ENCODE data around the gene TPCN2. TPM values are rescaled to one million over a fixed set of nuclear protein-coding genes. Genes with fewer than 3 reads are reported as not detected.

The TPCN2 gene
- total RNA-seq, 1 experiment from 2014 or later = 20.6 TPM

- BruUV-seq (replicated peaks) = no TSS peak
- CTCF ChIA-PET = interaction anchor here (1.0 kb wide), 1 partner anchor 24 kb away, joined by 5 read pairs; no protein-coding TSS in a partner anchor
- in situ Hi-C loops (cut with HindIII; ENCODE audit: low pct_unique_long_range_greater_than_20kb, low sequenced_read_pairs) = no loop called here
Observed at GRCh38 chr11:69062873-69063651, 14.3 kb downstream of the TPCN2 start.

More at GRCh38 chr11:69062873-69063651, 14.3 kb downstream of the TPCN2 start:
- ATAC-seq = no peak
- no peaks in the 10 kb centered on the region for H3K27me3 ChIP-seq (ENCODE audit: control insufficient read depth, insufficient read depth, low read length)
- H3K27ac ChIP-seq (ENCODE audit: low read length) = no peak overlapping the region
- POLR2A ChIA-PET = interaction anchor here (0.6 kb wide), 1 partner anchor 29 kb away, joined by 3 read pairs; no protein-coding TSS in a partner anchor
- intact Hi-C loops (cut with micrococcal nuclease; ENCODE audit: unreplicated experiment) = no loop called here
- H3K36me3 ChIP-seq (ENCODE audit: control insufficient read depth, insufficient read depth, low read length) = no peaks in the 10 kb centered on the region
- no peak overlapping the region for H3K4me3 ChIP-seq (ENCODE audit: low read depth in 2 of 2, low read length in 2 of 2)
- TF ChIP-seq REST (IDR thresholded peaks at IDR 0.05; ENCODE audit: insufficient read depth in 1 of 2, low read depth in 2 of 2, low read length in 1 of 2) (no peak), SIN3A (IDR thresholded peaks at IDR 0.05; ENCODE audit: borderline replicate concordance, insufficient read depth, low read depth, low read length) (no peak), CTCF (IDR thresholded peaks at IDR 0.05) (no peak), TCF7L2 (IDR thresholded peaks at IDR 0.05; ENCODE audit: low read depth, low read length) (no peak)
- no peak for DNase-seq (ENCODE audit: low read depth, low spot score)
- H3K9me3 ChIP-seq (ENCODE audit: control insufficient read depth, insufficient read depth, low read depth, low read length) = no peaks in the 10 kb centered on the region
- no peaks in the 10 kb centered on the region for H3K4me1 ChIP-seq (ENCODE audit: control insufficient read depth, insufficient read depth, low read length)
